HEK293T (cell line): Measurements from ENCODE around the gene CAD.

ENCODE experiments used
- ARNT ChIP-seq: fragments of 450-650 bp; IDR thresholded peaks from 2 replicates; pipeline ENCODE4 v1.6.1; 2017; ENCODE audit warnings: mild to moderate bottlenecking
- BHLHE40 ChIP-seq: fragments of 450-650 bp; IDR thresholded peaks from 2 replicates; pipeline ENCODE4 v1.6.1; 2016; ENCODE audit warnings: mild to moderate bottlenecking, moderate library complexity, borderline replicate concordance
- CTBP1 ChIP-seq: fragments of 450-650 bp; IDR thresholded peaks from 2 replicates; pipeline ENCODE4 v1.6.1; 2016; ENCODE audit warnings: borderline replicate concordance
- ELF4 ChIP-seq: fragments of 450-650 bp; IDR thresholded peaks from 2 replicates; pipeline ENCODE4 v1.6.1; 2017; ENCODE audit warnings: antibody characterized with exemption
- FOXA1 ChIP-seq: fragments of 450-650 bp; IDR thresholded peaks from 2 replicates; pipeline ENCODE4 v1.6.1; 2016; ENCODE audit warnings: mild to moderate bottlenecking
- FOXK2 ChIP-seq: fragments of 450-650 bp; IDR thresholded peaks from 2 replicates; pipeline ENCODE4 v1.6.1; 2016; ENCODE audit warnings: mild to moderate bottlenecking
- HDGF ChIP-seq: fragments of 450-650 bp; IDR thresholded peaks from 2 replicates; pipeline ENCODE4 v1.6.1; 2017; ENCODE audit warnings: antibody characterized with exemption, borderline replicate concordance
- L3MBTL2 ChIP-seq: fragments of 450-650 bp; conservative IDR thresholded peaks from 2 replicates; pipeline ENCODE4 v1.6.1; 2016; ENCODE audit warnings: mild to moderate bottlenecking
- PKNOX1 ChIP-seq: fragments of 450-650 bp; IDR thresholded peaks from 2 replicates; pipeline ENCODE4 v1.6.1; 2016
- SUZ12 ChIP-seq: fragments of 450-650 bp; IDR thresholded peaks from 2 replicates; pipeline ENCODE4 v1.6.1; 2016; ENCODE audit warnings: mild to moderate bottlenecking
- TARDBP ChIP-seq: fragments of 450-650 bp; IDR thresholded peaks from 2 replicates; pipeline ENCODE4 v1.6.1; 2016
- ZNF384 ChIP-seq: fragments of 450-650 bp; IDR thresholded peaks from 2 replicates; pipeline ENCODE4 v1.6.1; 2016

GRCh38 chr2:27218614-27219013 lies 1.4 kb downstream of the CAD start:
- TF ChIP-seq BHLHE40 (no peak), SUZ12 (no peak), PKNOX1 (no peak), HDGF (no peak), FOXA1 (no peak), L3MBTL2 (no peak), TARDBP (no peak), ELF4 (no peak), FOXK2 (no peak), ZNF384 (no peak), ARNT (no peak), CTBP1 (no peak)
